Measurements from ENCODE around the gene BMERB1. TPM values are rescaled to one million over a fixed set of nuclear protein-coding genes. Genes with fewer than 3 reads are reported as not detected.

Gene BMERB1
- total RNA-seq, 1 donor from 2014 or later, result 16.1 TPM

DNA sequence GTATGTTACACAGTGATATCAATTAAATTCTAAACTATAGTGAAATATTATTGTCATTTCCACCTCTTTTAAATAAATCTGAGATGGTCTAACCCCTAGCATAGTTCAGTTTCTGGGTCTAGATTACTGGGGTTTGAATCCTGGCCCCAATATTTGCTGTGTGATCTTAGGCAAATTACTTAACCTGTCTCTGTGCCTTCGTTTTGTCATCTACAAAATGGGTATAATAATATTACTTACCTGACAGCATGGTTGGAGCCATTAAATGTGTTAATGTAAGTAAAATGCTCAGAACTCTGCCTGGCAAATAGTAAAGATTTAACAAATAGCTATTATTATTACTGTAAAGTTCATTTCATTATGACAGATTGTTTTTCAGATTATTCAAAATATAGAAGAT is 52.3 kb downstream of the BMERB1 start:
- no peak for ATAC-seq
- Histone ChIP-seq H3K4me3 (no peak overlapping the region), H3K9me3 (no peaks in the 10 kb centered on the region), H3K36me3 (no peaks in the 10 kb centered on the region), H3K27ac (no peak overlapping the region), H3K4me1 (peaks cover 2% of the 10 kb centered on the region), H3K27me3 (ENCODE audit: low read depth) (no peaks in the 10 kb centered on the region)
- TF ChIP-seq, protein P1, sequence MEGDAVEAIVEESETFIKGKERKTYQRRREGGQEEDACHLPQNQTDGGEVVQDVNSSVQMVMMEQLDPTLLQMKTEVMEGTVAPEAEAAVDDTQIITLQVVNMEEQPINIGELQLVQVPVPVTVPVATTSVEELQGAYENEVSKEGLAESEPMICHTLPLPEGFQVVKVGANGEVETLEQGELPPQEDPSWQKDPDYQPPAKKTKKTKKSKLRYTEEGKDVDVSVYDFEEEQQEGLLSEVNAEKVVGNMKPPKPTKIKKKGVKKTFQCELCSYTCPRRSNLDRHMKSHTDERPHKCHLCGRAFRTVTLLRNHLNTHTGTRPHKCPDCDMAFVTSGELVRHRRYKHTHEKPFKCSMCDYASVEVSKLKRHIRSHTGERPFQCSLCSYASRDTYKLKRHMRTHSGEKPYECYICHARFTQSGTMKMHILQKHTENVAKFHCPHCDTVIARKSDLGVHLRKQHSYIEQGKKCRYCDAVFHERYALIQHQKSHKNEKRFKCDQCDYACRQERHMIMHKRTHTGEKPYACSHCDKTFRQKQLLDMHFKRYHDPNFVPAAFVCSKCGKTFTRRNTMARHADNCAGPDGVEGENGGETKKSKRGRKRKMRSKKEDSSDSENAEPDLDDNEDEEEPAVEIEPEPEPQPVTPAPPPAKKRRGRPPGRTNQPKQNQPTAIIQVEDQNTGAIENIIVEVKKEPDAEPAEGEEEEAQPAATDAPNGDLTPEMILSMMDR (IDR thresholded peaks at IDR 0.05), result no peak
- intact Hi-C loops (cut with DNase I), result no loop called here
- DNase-seq, result no peak

DNA sequence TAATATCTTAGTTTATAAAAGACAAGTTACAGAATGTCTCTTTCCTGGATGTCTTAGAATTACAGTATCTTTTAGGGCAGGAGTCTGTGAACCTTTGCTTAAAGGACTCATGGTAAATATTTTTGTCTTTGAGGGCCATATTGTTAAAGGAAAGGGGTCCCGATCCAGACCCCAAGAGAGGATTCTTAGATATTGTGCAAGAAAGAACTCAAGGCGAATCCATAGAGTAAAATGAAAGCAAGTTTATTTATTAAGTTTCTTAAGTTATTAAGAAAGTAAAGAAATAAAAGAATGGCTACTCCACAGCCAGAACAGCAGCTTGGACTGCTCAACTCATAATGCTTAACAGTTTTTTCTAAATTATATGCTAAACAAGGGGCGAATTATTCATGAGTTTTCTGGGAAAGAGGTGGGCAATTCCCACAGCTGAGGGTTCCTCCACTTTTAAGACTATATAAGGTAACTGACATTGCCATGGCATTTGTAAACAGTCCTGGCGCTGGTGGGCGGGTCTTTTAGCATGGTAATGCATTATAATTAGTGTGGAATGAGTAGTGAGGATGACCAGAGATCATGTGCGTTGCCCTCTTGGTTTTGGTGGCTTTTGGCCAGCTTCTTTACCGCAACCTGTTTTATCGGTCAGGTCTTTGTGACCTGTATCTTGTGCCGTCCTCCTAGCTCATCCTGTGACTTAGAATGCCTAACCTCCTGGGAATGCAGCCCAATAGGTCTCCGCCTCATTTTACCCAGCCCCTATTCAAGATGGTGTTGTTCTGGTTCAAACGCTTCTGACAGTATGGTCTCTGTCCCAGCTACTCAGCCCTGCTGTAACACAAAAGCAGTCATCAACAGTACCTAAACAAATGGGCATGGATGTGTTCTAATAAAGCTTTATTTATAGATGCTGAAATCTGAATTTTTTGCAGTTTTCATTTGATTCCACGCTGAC is 53.2 kb downstream of the BMERB1 start:
- ATAC-seq (no peak), DNase-seq (no peak)
- intact Hi-C loops (cut with DNase I), result no loop called here
- no peaks in the 10 kb centered on the region for H3K9me3 ChIP-seq
- H3K27ac ChIP-seq, result no peak overlapping the region
- H3K27me3 ChIP-seq (ENCODE audit: low read depth), result no peaks in the 10 kb centered on the region
- no peaks in the 10 kb centered on the region for H3K36me3 ChIP-seq
- TF ChIP-seq, protein P1 (IDR thresholded peaks at IDR 0.05), result no peak
- H3K4me1 ChIP-seq, result peaks cover 5% of the 10 kb centered on the region
- H3K4me3 ChIP-seq, result no peak overlapping the region

DNA sequence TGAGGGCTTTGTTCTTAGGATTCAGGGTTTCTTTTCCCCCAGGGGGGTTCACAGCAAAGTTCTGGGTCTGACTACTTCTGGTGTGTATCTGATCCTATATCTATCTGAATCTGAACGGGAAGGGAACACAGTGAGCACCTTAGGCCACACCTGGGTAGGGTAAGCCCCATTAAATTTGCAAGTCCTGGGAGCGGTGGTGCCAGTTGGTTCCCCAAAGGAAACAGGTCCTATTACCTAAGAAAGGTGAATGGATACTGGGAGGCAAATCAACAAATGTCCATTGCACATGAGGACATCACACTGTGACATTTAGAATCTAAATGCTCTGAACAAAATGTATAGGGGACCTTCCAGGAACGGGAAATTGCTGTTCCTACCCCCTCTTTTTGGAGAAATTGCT is 54.6 kb downstream of the BMERB1 start:
- TF ChIP-seq, protein P1 (IDR thresholded peaks at IDR 0.05), result no peak
- peaks cover 16% of the 10 kb centered on the region for H3K4me1 ChIP-seq

DNA sequence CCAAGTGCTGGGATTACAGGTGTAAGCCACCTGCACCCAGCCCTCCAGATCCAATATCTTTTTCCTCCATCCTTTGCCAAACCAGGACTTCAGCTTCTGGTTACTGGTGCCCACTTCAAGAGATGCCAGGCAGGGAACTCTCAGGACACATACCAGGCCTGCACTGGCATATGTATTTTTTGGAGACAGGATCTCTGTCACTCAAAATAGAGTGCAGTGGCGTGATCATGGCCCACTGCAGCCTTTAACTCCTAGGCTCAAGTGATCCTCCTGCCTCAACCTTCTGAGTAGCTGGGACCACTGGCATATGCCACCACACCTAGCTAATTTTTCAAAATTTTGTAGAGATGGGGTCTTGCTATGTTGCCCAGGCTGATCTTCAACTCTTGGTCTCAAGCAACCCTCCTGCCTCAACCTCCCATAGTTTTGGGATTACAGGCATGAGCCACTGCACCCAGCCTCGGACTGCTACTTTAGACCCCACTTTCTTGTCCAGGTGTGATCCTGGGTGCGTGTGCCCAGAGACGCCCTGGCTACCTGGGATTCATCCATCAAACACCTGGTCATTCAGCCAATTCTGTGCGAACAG is 55.8 kb downstream of the BMERB1 start:
- H3K4me3 ChIP-seq, result no peak overlapping the region
- H3K27ac ChIP-seq, result no peak overlapping the region
- H3K36me3 ChIP-seq, result no peaks in the 10 kb centered on the region
- intact Hi-C loops (cut with DNase I), result no loop called here
- H3K4me1 ChIP-seq, result peaks cover 16% of the 10 kb centered on the region
- ATAC-seq (no peak), DNase-seq (no peak)
- H3K9me3 ChIP-seq, result no peaks in the 10 kb centered on the region
- no peaks in the 10 kb centered on the region for H3K27me3 ChIP-seq (ENCODE audit: low read depth)
- TF ChIP-seq, protein P1 (IDR thresholded peaks at IDR 0.05), result no peak

More for the DNA sequence above, 54.6 kb downstream of the BMERB1 start:
- Histone ChIP-seq H3K27ac (no peak overlapping the region), H3K36me3 (no peaks in the 10 kb centered on the region), H3K9me3 (no peaks in the 10 kb centered on the region), H3K4me3 (no peak overlapping the region), H3K27me3 (ENCODE audit: low read depth) (no peaks in the 10 kb centered on the region)
- no peak for ATAC-seq
- no peak for DNase-seq
- intact Hi-C loops (cut with DNase I), result no loop called here

DNA sequence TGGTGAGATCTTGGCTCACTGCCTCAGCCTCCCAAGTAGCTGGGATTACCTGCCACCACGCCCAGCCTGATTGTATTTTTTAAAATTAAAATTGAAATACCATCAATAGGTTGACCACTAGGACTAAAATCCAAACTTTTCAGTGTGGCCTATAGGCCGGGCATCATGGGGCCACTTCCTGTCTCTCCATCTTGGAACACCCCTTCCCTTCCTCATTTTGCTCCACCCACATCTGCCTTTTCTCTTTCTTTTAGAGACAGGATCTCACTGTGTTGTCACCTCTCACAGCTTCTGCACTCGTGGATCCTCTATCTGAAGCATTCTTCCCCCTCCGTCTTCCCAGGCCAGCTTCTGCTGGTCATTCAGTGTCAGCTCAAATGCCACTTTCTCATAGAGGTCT is 57.0 kb downstream of the BMERB1 start:
- Histone ChIP-seq H3K36me3 (no peaks in the 10 kb centered on the region), H3K27ac (no peak overlapping the region), H3K4me3 (no peak overlapping the region), H3K27me3 (ENCODE audit: low read depth) (no peaks in the 10 kb centered on the region), H3K9me3 (no peaks in the 10 kb centered on the region), H3K4me1 (peaks cover 16% of the 10 kb centered on the region)
- no peak for ATAC-seq
- no peak for DNase-seq
- intact Hi-C loops (cut with DNase I), result no loop called here
- TF ChIP-seq, protein P1 (IDR thresholded peaks at IDR 0.05), result no peak

Data from lower lobe of right lung (tissue), 2 donors.